ENCODE measurements around the gene STARD8.
"Not testable (repeated sequence)": the region's sequence is repeated elsewhere in the genome, so short reads cannot be mapped to it uniquely, and the experiment has no call there.

The STARD8 gene

GRCh38 chrX:68646421-68646820, 1.0 kb upstream of the STARD8 start:
- TF ChIP-seq CTCF (IDR thresholded peaks at IDR 0.05; ENCODE audit: low read depth, low read length), result no peak
- Histone ChIP-seq H3K36me3 (no peaks in the 10 kb centered on the region), H3K4me3 (ENCODE audit: low read depth, low read length) (no peak overlapping the region), H3K4me1 (no peaks in the 10 kb centered on the region), H3K27me3 (no peaks in the 10 kb centered on the region), H3K9me3 (no peaks in the 10 kb centered on the region)
- DNase-seq, result no peak

GRCh38 chrX:68648960-68649359, 1.5 kb downstream of the STARD8 start:
- no peak for DNase-seq
- no peaks in the 10 kb centered on the region for H3K27me3 ChIP-seq
- no peaks in the 10 kb centered on the region for H3K36me3 ChIP-seq
- H3K4me1 ChIP-seq, result no peaks in the 10 kb centered on the region
- TF ChIP-seq CTCF (IDR thresholded peaks at IDR 0.05; ENCODE audit: low read depth, low read length), result no peak
- H3K9me3 ChIP-seq, result no peaks in the 10 kb centered on the region
- no peak overlapping the region for H3K4me3 ChIP-seq (ENCODE audit: low read depth, low read length)

- no peaks in the 10 kb centered on the region for H3K27me3 ChIP-seq
- no peaks in the 10 kb centered on the region for H3K9me3 ChIP-seq
- H3K4me3 ChIP-seq (ENCODE audit: low read depth, low read length), result no peak overlapping the region
- no peaks in the 10 kb centered on the region for H3K4me1 ChIP-seq
- DNase-seq, result no peak
- H3K36me3 ChIP-seq, result no peaks in the 10 kb centered on the region
- TF ChIP-seq CTCF (IDR thresholded peaks at IDR 0.05; ENCODE audit: low read depth, low read length), result no peak
These were observed 3.0 kb downstream of the STARD8 start for GRCh38 chrX:68650491-68650890.

- no peaks in the 10 kb centered on the region for H3K27me3 ChIP-seq
- H3K4me3 ChIP-seq (ENCODE audit: low read depth, low read length), result no peak overlapping the region
- no peak for TF ChIP-seq CTCF (IDR thresholded peaks at IDR 0.05; ENCODE audit: low read depth, low read length)
These were observed 3.6 kb downstream of the STARD8 start for GRCh38 chrX:68651110-68651509.

GRCh38 chrX:68652326-68653170, 5.1 kb downstream of the STARD8 start:
- no peaks in the 10 kb centered on the region for H3K9me3 ChIP-seq
- no peaks in the 10 kb centered on the region for H3K36me3 ChIP-seq
- no peak for DNase-seq
- no peaks in the 10 kb centered on the region for H3K4me1 ChIP-seq
- no peak overlapping the region for H3K4me3 ChIP-seq (ENCODE audit: low read depth, low read length)
- no peaks in the 10 kb centered on the region for H3K27me3 ChIP-seq
- no peak for TF ChIP-seq CTCF (IDR thresholded peaks at IDR 0.05; ENCODE audit: low read depth, low read length)

More at GRCh38 chrX:68651110-68651509, 3.6 kb downstream of the STARD8 start:
- Histone ChIP-seq H3K36me3 (no peaks in the 10 kb centered on the region), H3K4me1 (no peaks in the 10 kb centered on the region), H3K9me3 (no peaks in the 10 kb centered on the region)
- no peak for DNase-seq

GRCh38 chrX:68654693-68655092, 7.2 kb downstream of the STARD8 start:
- no peaks in the 10 kb centered on the region for H3K27me3 ChIP-seq
- no peak for TF ChIP-seq CTCF (IDR thresholded peaks at IDR 0.05; ENCODE audit: low read depth, low read length)
- DNase-seq, result no peak
- no peaks in the 10 kb centered on the region for H3K9me3 ChIP-seq
- no peaks in the 10 kb centered on the region for H3K4me1 ChIP-seq
- no peaks in the 10 kb centered on the region for H3K36me3 ChIP-seq
- no peak overlapping the region for H3K4me3 ChIP-seq (ENCODE audit: low read depth, low read length)

- H3K9me3 ChIP-seq; H3K4me3 ChIP-seq (ENCODE audit: low read depth, low read length); H3K4me1 ChIP-seq; H3K36me3 ChIP-seq; H3K27me3 ChIP-seq; DNase-seq: not testable (repeated sequence)
These were observed 9.0 kb downstream of the STARD8 start for GRCh38 chrX:68656473-68656872.
